NCI-H524 (cell line): ENCODE results near the gene JPH2.
"Not testable (repeated sequence)": the region's sequence is repeated elsewhere in the genome, so short reads cannot be mapped to it uniquely, and the experiment has no call there.

Source experiments
- DNase-seq, 2 experiments: peaks; one replicate each; lab custom pipeline; 2025; lab: John Stamatoyannopoulos, UW

JPH2 gene

GRCh38 chr20:44187054-44187771 is at the start of gene JPH2:
TSS of gene JPH2 (minus strand) at chr20:44187188. CDS start at chr20:44186705, 483 bp downstream.
- no peak for DNase-seq

DNA sequence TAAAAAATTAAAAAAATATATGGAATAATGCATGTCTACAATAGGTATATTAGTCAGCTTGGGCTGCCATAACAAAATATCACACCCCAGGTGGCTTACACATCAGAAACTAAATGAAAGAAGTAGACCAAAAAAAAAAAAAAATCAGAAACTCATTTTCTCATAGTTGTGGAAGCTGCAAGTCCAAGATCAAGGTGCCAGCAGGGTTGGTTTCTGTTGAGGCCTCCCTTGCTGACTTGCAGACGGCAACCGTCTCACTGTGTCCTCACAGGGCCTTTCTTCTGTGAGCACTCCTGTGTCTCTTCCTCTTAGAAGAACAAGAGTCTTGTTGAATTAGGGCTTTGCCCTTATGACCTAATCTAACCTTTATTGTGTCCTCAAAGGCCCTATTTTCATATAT is 48.7 kb upstream of the JPH2 start:
- DNase-seq: no peak

DNA sequence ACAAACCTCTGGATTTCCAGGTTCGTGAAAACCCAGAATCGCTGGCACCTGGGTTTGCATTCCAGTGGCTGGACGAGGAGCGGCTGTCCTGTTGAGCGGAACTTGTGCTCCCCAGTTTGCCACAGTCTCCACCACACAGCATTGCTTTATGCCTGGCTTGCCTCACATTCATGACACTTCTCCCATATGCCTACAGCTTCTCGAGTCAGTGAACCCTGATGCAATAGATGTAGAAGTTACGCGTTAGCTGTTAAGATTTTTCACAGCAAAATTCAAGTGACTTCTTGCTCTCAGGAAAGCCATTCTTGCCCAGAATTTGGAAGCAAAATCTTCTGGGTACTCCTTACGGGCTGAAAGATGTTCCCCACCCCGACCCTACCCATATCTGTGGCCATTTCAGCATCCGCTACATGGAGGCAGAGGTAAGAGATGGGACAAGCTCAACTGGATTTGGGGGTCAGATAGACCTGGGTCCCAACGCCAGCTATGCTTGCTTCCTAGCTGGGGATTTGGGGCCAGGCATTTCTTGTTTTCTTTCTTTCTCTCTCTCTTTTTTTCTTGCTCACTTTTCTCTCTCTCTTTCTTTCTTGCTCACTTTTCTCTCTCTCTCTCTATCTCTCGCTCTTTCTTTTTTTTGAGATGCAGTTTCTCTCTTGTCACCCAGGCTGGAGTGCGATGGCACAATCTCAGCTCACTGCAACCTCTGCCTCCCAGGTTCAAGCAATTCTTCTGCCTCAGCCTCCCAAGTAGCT is 47.8 kb upstream of the JPH2 start:
- DNase-seq: no peak

DNA sequence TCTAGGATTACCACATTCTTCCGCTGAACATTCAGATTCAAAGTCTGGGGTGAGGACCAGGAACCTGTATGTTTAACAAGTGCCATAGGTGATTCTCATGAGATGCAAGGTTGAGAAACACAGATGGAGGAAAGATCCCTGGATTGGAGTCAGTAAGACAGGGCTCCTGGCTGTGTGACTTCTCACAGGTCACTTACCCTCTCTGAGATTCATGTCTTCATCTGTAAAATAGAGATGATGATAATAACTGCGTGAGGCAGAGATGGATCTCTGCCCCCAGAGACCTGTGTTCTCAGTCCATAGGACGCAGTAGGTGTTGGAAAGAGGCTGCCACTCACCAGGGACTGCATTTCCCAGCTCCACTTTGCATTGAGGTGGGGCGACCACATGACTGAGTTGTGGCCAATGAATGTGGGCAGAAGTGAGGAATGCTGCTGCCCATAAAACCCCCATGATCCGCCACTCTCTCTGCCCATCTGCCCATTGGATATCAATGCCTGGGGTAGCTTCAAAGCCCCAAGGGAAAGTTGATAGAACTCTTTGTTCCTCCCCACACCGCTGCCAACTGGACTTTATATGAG is 46.5 kb upstream of the JPH2 start:
- no peak for DNase-seq

DNA sequence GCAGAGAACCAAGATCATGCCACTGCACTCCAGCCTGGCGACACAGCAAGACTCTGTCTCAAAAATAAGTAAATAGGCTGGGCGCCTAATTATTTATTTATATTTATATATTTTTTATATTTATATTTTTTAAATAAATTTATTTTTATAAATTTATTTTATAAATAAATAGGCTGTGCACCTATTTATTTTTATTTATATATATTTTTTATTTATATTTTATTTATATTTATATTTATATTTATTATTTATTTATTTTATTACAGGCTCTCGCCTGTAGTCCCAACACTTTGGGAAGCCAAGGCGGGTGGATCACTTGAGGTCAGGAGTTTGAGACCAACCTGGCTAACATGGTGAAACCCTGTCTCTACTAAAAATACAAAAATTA is 45.5 kb upstream of the JPH2 start:
- not testable (repeated sequence) for DNase-seq

DNA sequence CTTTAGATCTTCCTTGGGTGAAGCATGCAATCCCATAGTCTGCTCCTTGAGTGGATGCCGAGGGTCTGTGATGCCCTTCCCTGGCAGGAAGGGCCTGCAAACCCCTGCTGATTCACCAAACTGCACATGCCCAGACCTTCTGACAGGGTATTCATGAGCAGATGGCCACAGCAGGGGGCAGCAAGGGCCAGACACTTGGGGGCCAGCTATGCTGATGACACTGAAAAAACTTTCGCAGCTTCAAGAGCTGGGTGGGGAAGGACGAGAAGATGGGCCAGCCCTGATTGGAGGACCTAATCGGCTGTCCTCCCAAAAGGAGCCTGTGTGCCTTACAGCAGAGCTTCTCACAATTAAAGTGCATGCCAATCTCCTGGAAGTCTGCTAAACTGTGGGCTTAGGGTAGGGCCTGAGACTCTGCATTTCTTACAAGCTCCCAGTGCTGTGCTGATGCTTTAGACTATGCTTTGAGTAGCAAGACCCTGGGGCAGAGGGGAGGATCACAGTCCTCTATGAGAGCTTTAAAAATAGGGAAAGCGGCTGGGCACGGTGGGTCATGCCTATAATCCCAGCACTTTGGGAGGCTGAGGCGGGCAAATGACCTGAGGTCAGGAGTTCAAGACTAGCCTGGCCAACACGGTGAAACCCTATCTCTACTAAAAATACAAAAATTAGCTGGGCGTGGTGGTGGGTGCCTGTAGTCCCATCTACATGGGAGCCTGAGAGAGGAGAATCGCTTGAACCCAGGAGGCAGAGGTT is 44.9 kb upstream of the JPH2 start:
- DNase-seq: peak; percentile 88 to 93

DNA sequence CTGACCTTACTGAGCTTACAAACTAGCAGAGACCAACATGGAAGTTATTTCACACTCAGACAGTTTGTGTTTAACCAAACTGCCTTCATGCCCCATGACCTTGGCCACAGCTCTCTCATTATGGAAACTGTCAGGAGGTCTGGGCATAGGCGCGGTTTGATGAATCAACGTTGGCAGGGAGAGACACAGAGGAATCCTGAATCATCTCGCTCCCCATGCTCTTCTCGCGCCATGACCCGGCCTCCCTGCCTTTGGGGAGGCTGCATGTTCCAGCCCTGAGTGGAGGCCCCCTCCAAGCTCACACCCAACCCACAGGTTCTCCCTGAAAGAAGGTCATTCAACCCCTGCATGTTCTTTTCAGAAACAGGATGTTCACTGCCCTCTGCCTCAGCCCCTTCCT is 44.2 kb upstream of the JPH2 start:
- no peak for DNase-seq

DNA sequence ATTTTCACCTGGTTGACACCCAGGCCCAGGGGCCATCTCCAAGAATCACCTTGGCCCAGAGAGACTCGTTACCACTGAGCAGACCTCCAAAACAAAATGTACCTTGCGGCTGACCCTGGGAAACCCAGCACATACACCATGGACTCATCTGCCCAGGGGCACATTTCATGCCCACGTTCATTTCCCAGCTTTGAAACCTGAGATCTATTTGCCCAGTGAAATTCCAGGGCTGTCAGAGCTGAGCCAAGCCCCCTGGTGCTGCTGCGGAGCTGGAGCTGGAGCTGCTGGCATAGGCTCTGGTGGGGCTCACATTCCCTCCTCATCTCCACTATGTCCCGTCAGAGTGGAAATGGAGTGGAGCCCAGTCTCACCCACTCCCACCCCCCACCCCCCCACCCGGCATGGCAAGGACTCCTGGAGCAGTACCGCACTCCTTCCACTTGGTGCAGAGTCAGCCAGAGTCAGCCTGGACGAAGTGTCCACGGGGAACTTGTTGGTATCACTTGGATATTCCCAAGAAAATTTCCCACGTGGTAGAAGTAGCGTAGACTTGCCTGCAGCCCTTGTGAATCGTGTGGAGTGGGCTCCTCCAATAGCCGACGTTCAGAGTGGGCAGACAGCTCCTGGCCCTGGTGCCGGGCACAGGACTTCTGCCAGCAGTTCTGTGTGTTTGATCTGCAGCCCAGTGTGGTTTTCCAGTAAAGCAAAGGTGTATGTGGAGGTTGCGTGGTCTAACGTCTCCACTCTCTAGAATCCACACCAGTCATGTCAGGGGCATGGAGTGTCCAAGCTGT is 41.7 kb upstream of the JPH2 start:
- DNase-seq: no peak

DNA sequence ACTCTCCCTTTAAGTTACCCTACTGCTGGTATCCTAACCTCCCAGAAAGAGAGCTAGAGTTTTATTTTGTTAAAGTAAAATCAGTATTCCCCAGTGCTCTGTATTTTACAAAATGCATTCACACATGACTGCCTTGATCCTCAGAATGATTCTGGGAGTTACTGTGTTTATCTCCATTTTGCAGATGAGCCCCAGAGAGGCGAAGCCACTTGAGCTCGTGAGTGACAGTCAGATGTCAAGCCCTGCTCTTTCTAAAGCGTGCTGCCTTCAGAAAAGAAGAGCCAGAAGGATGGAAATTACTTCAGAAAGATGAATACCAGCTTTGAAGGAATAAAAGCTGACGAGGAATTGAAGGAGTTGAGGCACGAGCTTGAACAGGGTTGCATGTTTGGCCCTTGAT is 37.6 kb upstream of the JPH2 start:
- no peak for DNase-seq

- DNase-seq: no peak
Measured at GRCh38 chr20:44223721-44224120, 36.7 kb upstream of the JPH2 start.

DNA sequence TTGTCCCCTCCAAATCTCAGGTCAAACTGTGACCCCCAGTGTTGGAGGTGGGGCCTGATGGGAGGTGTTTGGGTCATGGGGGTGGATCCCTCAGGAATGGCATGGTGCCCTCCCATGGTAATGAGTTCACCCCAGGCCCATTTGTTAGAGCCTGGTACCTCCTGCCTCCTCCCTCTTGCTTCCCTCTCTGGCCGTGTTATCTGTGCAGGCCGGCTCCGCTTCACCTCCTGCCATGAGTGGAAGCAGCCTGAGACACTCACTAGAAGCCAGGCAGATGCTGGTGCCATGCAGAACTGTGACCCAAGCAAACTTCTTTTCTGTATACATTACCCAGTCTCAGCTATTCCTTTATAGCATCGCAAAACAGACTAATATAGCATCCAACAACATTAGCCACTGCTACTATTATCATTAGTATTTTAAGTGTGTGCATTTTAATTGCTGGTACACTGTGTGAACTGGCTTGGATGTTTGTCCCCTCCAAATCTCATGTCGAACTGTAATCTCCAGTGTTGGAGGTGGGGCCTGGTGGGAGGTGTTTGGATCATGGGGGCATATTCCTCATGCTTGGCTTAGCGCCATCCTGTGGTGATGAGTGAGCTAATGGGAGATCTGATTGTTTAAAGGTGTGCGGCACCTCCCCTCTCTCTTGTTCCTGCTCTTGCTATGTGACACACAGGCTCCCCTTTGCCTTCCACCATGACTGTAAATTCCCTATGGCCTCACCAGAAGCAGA is 35.8 kb upstream of the JPH2 start:
- DNase-seq: no peak

GRCh38 chr20:44222027-44222426 is 35.0 kb upstream of the JPH2 start:
- DNase-seq: no peak

GRCh38 chr20:44221368-44221954 is 34.5 kb upstream of the JPH2 start:
- no peak for DNase-seq

- DNase-seq: no peak
Measured at GRCh38 chr20:44219791-44220190, 32.8 kb upstream of the JPH2 start.

- DNase-seq: no peak
Measured at GRCh38 chr20:44219170-44219730, 32.3 kb upstream of the JPH2 start.

DNA sequence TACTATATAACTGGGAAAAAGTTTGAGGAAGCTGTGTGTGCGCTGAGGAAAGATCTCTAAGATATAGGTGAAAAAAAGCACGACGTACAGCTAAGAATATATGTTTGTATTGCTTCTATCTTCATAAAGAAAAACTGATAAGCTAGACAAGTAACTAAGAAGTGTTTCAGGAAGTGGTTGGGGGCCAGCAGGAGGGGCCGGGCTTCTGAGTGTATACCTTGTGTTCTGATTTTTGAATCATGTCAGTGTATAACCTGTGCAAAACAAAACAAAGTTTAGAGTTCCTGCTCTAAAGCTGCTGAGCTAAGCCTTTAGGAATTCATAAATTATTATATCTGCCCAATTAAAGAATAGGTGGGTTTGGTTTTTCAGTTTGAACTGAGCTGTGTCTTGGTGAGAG is 31.5 kb upstream of the JPH2 start:
- no peak for DNase-seq

DNA sequence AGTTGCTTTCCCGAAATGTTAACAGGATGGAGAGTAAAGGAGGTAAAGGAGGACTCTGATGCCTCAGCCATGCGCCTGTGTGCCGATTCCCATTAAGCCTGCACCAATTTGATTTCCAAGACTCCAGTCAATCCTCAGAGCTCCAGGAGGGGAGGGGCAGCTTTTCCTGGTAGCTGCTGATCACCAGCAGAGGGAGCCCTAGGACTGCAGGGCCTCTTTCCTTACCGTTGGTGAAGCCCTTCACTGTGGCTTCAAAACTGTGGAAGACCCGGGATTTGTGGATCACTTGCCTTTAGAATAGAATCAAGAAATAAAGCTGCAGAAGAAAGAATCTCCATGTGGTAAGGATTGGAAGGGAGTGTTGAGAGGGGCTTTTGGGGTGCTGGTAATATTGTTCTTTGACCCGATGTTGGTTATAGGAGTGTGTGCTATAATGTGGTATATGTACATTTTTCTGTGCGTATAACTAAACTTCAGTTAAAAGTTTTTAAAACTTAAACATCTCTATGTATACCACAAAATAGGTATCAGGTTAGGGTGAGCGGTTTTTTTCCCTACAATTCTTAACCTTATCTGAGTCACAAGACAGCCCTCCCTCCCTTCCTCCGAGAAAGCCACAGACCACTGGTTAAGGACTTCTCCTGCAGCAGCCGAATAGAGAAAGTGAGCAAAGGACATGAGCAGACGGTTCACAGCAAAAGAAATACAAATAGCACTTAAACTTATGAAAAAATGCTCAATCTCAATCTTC is 30.5 kb upstream of the JPH2 start:
- peak; percentile 75 to 76 for DNase-seq

- peak; percentile 34 to 70 for DNase-seq
Measured at GRCh38 chr20:44215125-44215524, 28.1 kb upstream of the JPH2 start.

DNA sequence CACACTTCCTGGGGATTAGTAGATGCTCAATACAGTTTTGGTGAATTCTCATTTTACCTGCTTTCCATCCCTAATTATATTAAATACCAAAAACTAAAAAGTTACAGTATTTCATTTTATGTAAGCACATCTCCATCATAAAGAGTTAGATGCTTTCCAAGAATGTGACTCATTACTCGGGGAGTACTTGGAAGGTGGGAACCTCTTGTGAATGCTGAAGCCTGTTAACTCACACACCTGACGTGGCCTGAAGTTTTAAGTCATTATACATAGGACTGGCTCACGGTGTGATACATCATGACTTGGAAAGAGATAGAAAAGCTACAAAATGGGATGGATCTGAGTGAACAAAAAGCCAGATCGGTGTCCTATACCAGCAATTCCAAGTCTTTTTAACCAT is 25.8 kb upstream of the JPH2 start:
- no peak for DNase-seq
